HepG2 (cell line): Measurements from ENCODE around the gene KDM3B. TPM values are rescaled to one million over a fixed set of nuclear protein-coding genes. Genes with fewer than 3 reads are reported as not detected.

ENCODE experiments used
- ARID5B ChIP-seq: IDR thresholded peaks from 2 replicates; pipeline ENCODE4 v1.4.0; 2020; ENCODE audit warnings: mild to moderate bottlenecking, missing genetic modification reagents
- CREB3 ChIP-seq: sonication (generic); formaldehyde crosslinking; IDR thresholded peaks from 2 replicates; pipeline ENCODE4 v1.5.0; 2020; ENCODE audit warnings: missing genetic modification reagents
- FIP1L1 ChIP-seq: fragments of 200-400 bp; formaldehyde crosslinking; IDR thresholded peaks from 2 replicates; pipeline ENCODE4 v1.6.1; 2018; ENCODE audit warnings: low read depth, mild to moderate bottlenecking, low read length, moderate library complexity, borderline replicate concordance; ENCODE audit not compliant: insufficient read depth
- HINFP ChIP-seq: sonication (generic); formaldehyde crosslinking; IDR thresholded peaks from 2 replicates; pipeline ENCODE4 v1.4.0; 2020; ENCODE audit warnings: low read depth, mild to moderate bottlenecking, missing genetic modification reagents
- NPAS2 ChIP-seq: sonication (generic); formaldehyde crosslinking; IDR thresholded peaks from 2 replicates; pipeline ENCODE4 v1.8.0; 2022; ENCODE audit warnings: mild to moderate bottlenecking, missing genetic modification reagents, borderline replicate concordance
- SMAD9 ChIP-seq: sonication (generic); formaldehyde crosslinking; IDR thresholded peaks from 2 replicates; pipeline ENCODE4 v1.5.1; 2020; ENCODE audit warnings: mild to moderate bottlenecking, missing genetic modification reagents
- ZBTB10 ChIP-seq: sonication (generic); formaldehyde crosslinking; IDR thresholded peaks from 2 replicates; pipeline ENCODE4 v1.4.0; 2020; ENCODE audit warnings: missing genetic modification reagents, borderline replicate concordance
- ZBTB25 ChIP-seq: IDR thresholded peaks from 2 replicates; pipeline ENCODE4 v1.6.1; 2018; ENCODE audit warnings: missing genetic modification reagents
- ZBTB7B ChIP-seq: sonication (generic); formaldehyde crosslinking; IDR thresholded peaks from 2 replicates; pipeline ENCODE4 v1.4.0; 2020; ENCODE audit warnings: missing genetic modification reagents
- ZFP62 ChIP-seq: sonication (generic); formaldehyde crosslinking; IDR thresholded peaks from 2 replicates; pipeline ENCODE4 v1.4.0; 2020; ENCODE audit warnings: missing genetic modification reagents
- ZNF224 ChIP-seq: sonication (generic); formaldehyde crosslinking; IDR thresholded peaks from 2 replicates; pipeline ENCODE4 v1.5.0; 2020; ENCODE audit warnings: mild to moderate bottlenecking, missing genetic modification reagents
- ZNF788 ChIP-seq: sonication (generic); formaldehyde crosslinking; IDR thresholded peaks from 2 replicates; pipeline ENCODE4 v1.5.0; 2020; ENCODE audit warnings: mild to moderate bottlenecking, missing genetic modification reagents, borderline replicate concordance
- ZNF850 ChIP-seq: sonication (generic); formaldehyde crosslinking; conservative IDR thresholded peaks from 2 replicates; pipeline ENCODE4 v1.9.0; 2021; ENCODE audit warnings: mild to moderate bottlenecking, missing genetic modification reagents
- ZSCAN5A ChIP-seq: sonication (generic); formaldehyde crosslinking; IDR thresholded peaks from 2 replicates; pipeline ENCODE4 v1.8.0; 2022; ENCODE audit warnings: mild to moderate bottlenecking, missing genetic modification reagents, borderline replicate concordance
- polyA plus RNA-seq, 8 experiments: library from polyadenylated mRNA; depleted of rRNA in 3 of 8; stranded (reverse) in 7 of 8; unstranded in 1 of 8; fragments of >200 nt; fragmentation: Illumina TruSeq in 4 of 8; extraction: Trizol in 4 of 8; gene quantifications; 2 replicates each; pipeline versions ENCODE4 v1.2.1 to v1.2.3, GENCODE V29; 2011 to 2016; ENCODE audit warnings: low read depth in 4 of 8, missing spikeins in 1 of 8, mixed read lengths in 1 of 8; ENCODE audit not compliant: insufficient read depth in 1 of 8
- total RNA-seq, 5 experiments: library from RNA; depleted of rRNA; stranded (reverse); fragments of >200 nt; fragmentation: Illumina TruSeq; extraction: Trizol; gene quantifications; 2 replicates each; pipeline ENCODE4 v1.2.3, GENCODE V29; 2016; ENCODE audit warnings: low read depth in 1 of 5

The KDM3B gene
- total and polyA plus RNA-seq, 2 of the 13 experiments (the other 11 are each of a cell fraction or from before 2014, with no cell fraction given), result 19.7 to 34.3 TPM

- TF ChIP-seq ZBTB25 (CRISPR knock-in tag), result 0 out of 2 replicates have a peak, but pooled peaks have one; percentile 12
- TF ChIP-seq ARID5B (CRISPR knock-in tag), result 0 out of 2 replicates have a peak, but pooled peaks have one; percentile 9
- peak; percentile 97 for TF ChIP-seq ZBTB10 (CRISPR knock-in tag)
- no peak for TF ChIP-seq ZFP62 (CRISPR knock-in tag)
- TF ChIP-seq CREB3 (CRISPR knock-in tag), result no peak
- TF ChIP-seq ZSCAN5A (CRISPR knock-in tag), result no peak
- TF ChIP-seq ZBTB7B, result 0 out of 2 replicates have a peak, but pooled peaks have one; percentile 21
- TF ChIP-seq SMAD9, result no peak
- TF ChIP-seq ZNF850 (CRISPR knock-in tag), result no peak
- TF ChIP-seq FIP1L1, result no peak
- no peak; the same call in 1 of the 2 replicates for TF ChIP-seq ZNF788 (CRISPR knock-in tag)
- TF ChIP-seq HINFP (CRISPR knock-in tag), result 0 out of 2 replicates have a peak, but pooled peaks have one; percentile 29
- no peak for TF ChIP-seq NPAS2 (CRISPR knock-in tag)
- TF ChIP-seq ZNF224 (CRISPR knock-in tag), result no peak
Observed at GRCh38 chr5:138352722-138353559, 456 bp downstream of the KDM3B start (continued).
